Thyroid gland (tissue), 4 donors: Measurements from ENCODE around the gene KMT2D. TPM values are rescaled to one million over a fixed set of nuclear protein-coding genes. Genes with fewer than 3 reads are reported as not detected.

Experiments used
- DNase-seq, 2 donors: peaks; one replicate each; pipeline ENCODE4 v3.0.0-alpha.2; 2019
- H3K27ac ChIP-seq, 3 donors: fragments of 200-600 bp; sonication (generic); 1 replicate in 2 of 3; 2 replicates in 1 of 3; pipeline ENCODE4 v1.5.1; 2016 to 2019; ENCODE audit warnings: mild to moderate bottlenecking in 1 of 3, moderate library complexity in 1 of 3
- H3K27me3 ChIP-seq: fragments of 200-600 bp; sonication (generic); one replicate; pipeline ENCODE4 v1.5.1; 2019
- H3K36me3 ChIP-seq, 2 donors: fragments of 200-600 bp; sonication (generic); one replicate each; pipeline ENCODE4 v1.5.1; 2016 to 2019
- H3K4me1 ChIP-seq, 2 donors: fragments of 200-600 bp; sonication (generic); one replicate each; pipeline ENCODE4 v1.5.1; 2017 to 2019
- H3K4me3 ChIP-seq, 3 donors: fragments of 200-600 bp; sonication (generic); replicated peaks in 1 of 3; 1 replicate in 2 of 3; 2 replicates in 1 of 3; pipeline ENCODE4 v1.5.1; 2016; ENCODE audit warnings: mild to moderate bottlenecking in 1 of 3
- H3K9me3 ChIP-seq: fragments of 200-600 bp; sonication (generic); one replicate; pipeline ENCODE4 v1.5.1; 2017
- POLR2A ChIP-seq, 2 donors: fragments of 450-650 bp; IDR thresholded peaks; one replicate each; pipeline ENCODE4 v1.6.1; 2017; ENCODE audit warnings: antibody characterized with exemption in 2 of 2, mild to moderate bottlenecking in 2 of 2, moderate library complexity in 1 of 2
- WGBS, 2 donors: methylation state at CpG; one replicate each; pipeline ENCODE4 v1.1.5; 2017; 5-methylcytosine and 5-hydroxymethylcytosine counted together
- intact Hi-C: fragments of 100-400 bp; cut with DNase I; formaldehyde crosslinking; loops from one replicate; pipeline ENCODE4 v1.15.1; 2023
- total RNA-seq, 4 donors: library from RNA; depleted of rRNA; stranded (reverse); fragments of >200 nt; gene quantifications; one replicate each; pipeline ENCODE4 v1.2.3, GENCODE V29; 2016
- TF ChIP-seq, protein P1 (sequence below), 6 experiments: fragments of 200-600 bp in 3 of 6; fragments of 450-650 bp in 3 of 6; sonication (generic) in 3 of 6; IDR thresholded peaks; one replicate each; pipeline ENCODE4 v1.5.1; 2016 to 2019; ENCODE audit warnings: antibody characterized with exemption in 6 of 6, mild to moderate bottlenecking in 2 of 6, inconsistent platforms in 1 of 6, moderate library complexity in 1 of 6

The KMT2D gene
- total RNA-seq, 4 donors from 2014 or later = 42.5 to 107 (median 71.6) TPM

- 2 to 7% methylated on average over 8 of the region's 8 CpGs for WGBS, 2 donors
- no peaks in the 10 kb centered on the region for H3K9me3 ChIP-seq
- intact Hi-C loops = no loop called here
- H3K27ac ChIP-seq = peak overlapping the region; percentile 48 to 88 (median 84)
- no peak for DNase-seq
- H3K4me3 ChIP-seq = peak overlapping the region; percentile 1 to 90 (median 89)
- H3K4me1 ChIP-seq = peaks cover 8% of the 10 kb centered on the region in 2 donors
- H3K27me3 ChIP-seq = no peaks in the 10 kb centered on the region
- peaks cover 20 to 30% of the 10 kb centered on the region in 2 donors for H3K36me3 ChIP-seq
- TF ChIP-seq, protein P1, sequence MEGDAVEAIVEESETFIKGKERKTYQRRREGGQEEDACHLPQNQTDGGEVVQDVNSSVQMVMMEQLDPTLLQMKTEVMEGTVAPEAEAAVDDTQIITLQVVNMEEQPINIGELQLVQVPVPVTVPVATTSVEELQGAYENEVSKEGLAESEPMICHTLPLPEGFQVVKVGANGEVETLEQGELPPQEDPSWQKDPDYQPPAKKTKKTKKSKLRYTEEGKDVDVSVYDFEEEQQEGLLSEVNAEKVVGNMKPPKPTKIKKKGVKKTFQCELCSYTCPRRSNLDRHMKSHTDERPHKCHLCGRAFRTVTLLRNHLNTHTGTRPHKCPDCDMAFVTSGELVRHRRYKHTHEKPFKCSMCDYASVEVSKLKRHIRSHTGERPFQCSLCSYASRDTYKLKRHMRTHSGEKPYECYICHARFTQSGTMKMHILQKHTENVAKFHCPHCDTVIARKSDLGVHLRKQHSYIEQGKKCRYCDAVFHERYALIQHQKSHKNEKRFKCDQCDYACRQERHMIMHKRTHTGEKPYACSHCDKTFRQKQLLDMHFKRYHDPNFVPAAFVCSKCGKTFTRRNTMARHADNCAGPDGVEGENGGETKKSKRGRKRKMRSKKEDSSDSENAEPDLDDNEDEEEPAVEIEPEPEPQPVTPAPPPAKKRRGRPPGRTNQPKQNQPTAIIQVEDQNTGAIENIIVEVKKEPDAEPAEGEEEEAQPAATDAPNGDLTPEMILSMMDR (IDR thresholded peaks at IDR 0.05) = no peak
- TF ChIP-seq POLR2A (IDR thresholded peaks at IDR 0.05) = no peak
Observed at GRCh38 chr12:49019120-49019430, 41.5 kb downstream of the KMT2D start.

- TF ChIP-seq, protein P1 (IDR thresholded peaks at IDR 0.05) = peak in 3 of 6 experiments; percentile 25 to 56 (median 43)
- peak; percentile 39 to 97 for TF ChIP-seq POLR2A (IDR thresholded peaks at IDR 0.05)
- peak; percentile 95 to 96 for DNase-seq
- Histone ChIP-seq H3K4me3 (peak within 1 kb of the TSS; percentile 84 to 90 (median 89)), H3K27ac (peak within 1 kb of the TSS; percentile 48 to 88 (median 84)), H3K9me3 (no peaks in the 10 kb centered on the region), H3K4me1 (peaks cover 8% of the 10 kb centered on the region in 2 donors), H3K27me3 (no peaks in the 10 kb centered on the region), H3K36me3 (peaks cover 20 to 26% of the 10 kb centered on the region in 2 donors)
- 0% methylated on average over 37 to 54 of the region's 59 CpGs for WGBS, 2 donors
- intact Hi-C loops = no loop called here
Observed at GRCh38 chr12:49018261-49019119, 42.1 kb downstream of the KMT2D start, which contains the start of gene PRKAG1. Gene PRKAG1 (minus strand): TSS chr12:49018776. CDS start chr12:49018740, 36 bp downstream.

GRCh38 chr12:49017891-49018260 is 42.7 kb downstream of the KMT2D start:
- peaks cover 8% of the 10 kb centered on the region in 2 donors for H3K4me1 ChIP-seq
- H3K27me3 ChIP-seq = no peaks in the 10 kb centered on the region
- intact Hi-C loops = no loop called here
- peaks cover 18 to 20% of the 10 kb centered on the region in 2 donors for H3K36me3 ChIP-seq
- DNase-seq = no peak
- H3K4me3 ChIP-seq = peak overlapping the region; percentile 84 to 90 (median 89)
- 0 to 4% methylated on average over 8 of the region's 8 CpGs for WGBS, 2 donors
- H3K9me3 ChIP-seq = no peaks in the 10 kb centered on the region
- H3K27ac ChIP-seq = peak overlapping the region; percentile 48 to 88 (median 84)
- TF ChIP-seq, protein P1 (IDR thresholded peaks at IDR 0.05) = no peak
- TF ChIP-seq POLR2A (IDR thresholded peaks at IDR 0.05) = no peak

DNA sequence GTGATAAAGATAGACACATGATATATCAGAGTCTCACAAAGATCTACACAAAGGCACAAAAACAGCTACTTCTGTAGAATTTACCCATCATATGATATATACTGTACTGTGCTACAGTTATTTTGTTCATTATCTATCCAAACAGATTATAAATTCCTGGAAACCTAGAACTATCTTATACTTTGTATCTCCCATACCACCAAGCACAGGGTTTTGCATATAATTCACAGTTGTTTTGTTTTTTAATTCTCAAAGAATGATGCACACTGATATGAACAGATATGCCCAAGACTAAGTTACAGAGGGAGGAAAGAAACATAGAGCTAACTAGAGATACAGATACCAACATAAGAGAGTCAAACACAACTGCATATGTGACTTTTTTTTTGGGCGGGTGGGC is 45.4 kb downstream of the KMT2D start:
- Histone ChIP-seq H3K4me3 (no peak overlapping the region), H3K27ac (no peak overlapping the region), H3K27me3 (no peaks in the 10 kb centered on the region), H3K36me3 (peaks cover 8 to 9% of the 10 kb centered on the region in 2 donors), H3K9me3 (no peaks in the 10 kb centered on the region), H3K4me1 (peaks cover 8% of the 10 kb centered on the region in 2 donors)
- DNase-seq = no peak
- WGBS, 2 donors = 86 to 87% methylated on average over 1 of the region's 1 CpG
- TF ChIP-seq, protein P1 (IDR thresholded peaks at IDR 0.05) = no peak
- no peak for TF ChIP-seq POLR2A (IDR thresholded peaks at IDR 0.05)
- intact Hi-C loops = no loop called here

GRCh38 chr12:49014547-49014946 is 46.0 kb downstream of the KMT2D start:
- intact Hi-C loops = no loop called here
- peaks cover 8 to 15% of the 10 kb centered on the region in 2 donors for H3K36me3 ChIP-seq
- 50 to 64% methylated on average over 1 of the region's 1 CpG for WGBS, 2 donors

More at GRCh38 chr12:49014547-49014946, 46.0 kb downstream of the KMT2D start:
- Histone ChIP-seq H3K27me3 (no peaks in the 10 kb centered on the region), H3K27ac (no peak overlapping the region), H3K4me1 (peaks cover 8% of the 10 kb centered on the region in 2 donors), H3K4me3 (no peak overlapping the region), H3K9me3 (no peaks in the 10 kb centered on the region)
- DNase-seq = no peak
- no peak for TF ChIP-seq POLR2A (IDR thresholded peaks at IDR 0.05)
- TF ChIP-seq, protein P1 (IDR thresholded peaks at IDR 0.05) = no peak
